IMR-90 (cell line): ENCODE measurements around the gene UCP1. TPM values are rescaled to one million over a fixed set of nuclear protein-coding genes. Genes with fewer than 3 reads are reported as not detected.

Experiments
- ATAC-seq: fragments of 200-7000 bp; cut with Tn5 transposase; 2 replicates; pipeline ENCODE4 v1.9.1; 2020; ENCODE audit warnings: low read depth, mild to moderate bottlenecking, moderate library complexity
- BruUV-seq: library from RNA; stranded (reverse); fragments of 400-500 nt; replicated peaks from 2 replicates; lab custom pipeline; 2021; lab: Mats Ljungman, UMichigan
- CTCF ChIA-PET: fragments of 300-600 bp; formaldehyde crosslinking; extraction: SDS; loops from one replicate; lab custom pipeline; 2021; ENCODE audit warnings: antibody characterized with exemption; lab: Yijun Ruan, JAX
- POLR2A ChIA-PET: fragments of 300-600 bp; sonication (Branson Sonifier 250); formaldehyde crosslinking; loops from one replicate; lab custom pipeline; 2022; ENCODE audit warnings: antibody characterized with exemption; ENCODE audit not compliant: unreplicated experiment; lab: Charles Lee
- DNase-seq: peaks from one replicate; pipeline ENCODE4 v3.0.0; 2013
- H2AFZ ChIP-seq: replicated peaks from 2 replicates; pipeline ENCODE3; 2013; ENCODE audit warnings: low read length, mild to moderate bottlenecking; ENCODE audit not compliant: poor library complexity
- H2AK5ac ChIP-seq: 2 replicates; pipeline ENCODE4 v1.6.1; 2013; ENCODE audit warnings: low read depth, low read length, inconsistent platforms
- H2AK9ac ChIP-seq: replicated peaks from 2 replicates; pipeline ENCODE3; 2013; ENCODE audit warnings: mild to moderate bottlenecking, low read depth, low read length, moderate library complexity; ENCODE audit not compliant: poor library complexity
- H2BK120ac ChIP-seq: 2 replicates; pipeline ENCODE4 v1.6.1; 2013; ENCODE audit warnings: low read depth, low read length, inconsistent platforms
- H2BK15ac ChIP-seq: 3 replicates; pipeline ENCODE4 v1.6.1; 2013; ENCODE audit warnings: low read depth, low read length, inconsistent platforms
- H2BK20ac ChIP-seq: 2 replicates; pipeline ENCODE4 v1.6.1; 2013; ENCODE audit warnings: low read depth, mild to moderate bottlenecking, inconsistent platforms, low read length, moderate library complexity
- H2BK5ac ChIP-seq: 2 replicates; pipeline ENCODE4 v1.6.1; 2013; ENCODE audit warnings: mild to moderate bottlenecking, low read depth, low read length, inconsistent platforms; ENCODE audit not compliant: poor library complexity, severe bottlenecking
- H3K14ac ChIP-seq: replicated peaks from 2 replicates; pipeline ENCODE4 v1.6.1; 2013; ENCODE audit warnings: low read depth, low read length, inconsistent platforms
- H3K18ac ChIP-seq: 2 replicates; pipeline ENCODE4 v1.6.1; 2013; ENCODE audit warnings: low read depth, low read length, control low read depth
- H3K23ac ChIP-seq: 2 replicates; pipeline ENCODE4 v1.6.1; 2013; ENCODE audit warnings: low read depth, low read length, inconsistent platforms
- H3K27ac ChIP-seq: 2 replicates; pipeline ENCODE4 v1.5.1; 2013; ENCODE audit warnings: mild to moderate bottlenecking, control low read depth, low read length; ENCODE audit not compliant: insufficient read depth
- H3K27me3 ChIP-seq: 2 replicates; pipeline ENCODE4 v1.6.1; 2013; ENCODE audit warnings: low read length; ENCODE audit not compliant: control insufficient read depth, insufficient read depth
- H3K36me3 ChIP-seq: 2 replicates; pipeline ENCODE4 v1.6.1; 2013; ENCODE audit warnings: low read length, mixed read lengths; ENCODE audit not compliant: control insufficient read depth, insufficient read depth
- H3K4ac ChIP-seq: 2 replicates; pipeline ENCODE4 v1.6.1; 2013; ENCODE audit warnings: low read depth, low read length, inconsistent platforms
- H3K4me1 ChIP-seq: 2 replicates; pipeline ENCODE4 v1.6.1; 2013; ENCODE audit warnings: low read length, mixed read lengths; ENCODE audit not compliant: control insufficient read depth, insufficient read depth
- H3K4me2 ChIP-seq: 2 replicates; pipeline ENCODE4 v1.6.1; 2013; ENCODE audit warnings: low read depth, mild to moderate bottlenecking, control low read depth, low read length, moderate library complexity
- H3K4me3 ChIP-seq: 2 replicates; pipeline ENCODE4 v1.5.1; 2013; ENCODE audit warnings: low read depth, mild to moderate bottlenecking, control low read depth, low read length, moderate library complexity; ENCODE audit not compliant: insufficient read depth
- H3K56ac ChIP-seq: 2 replicates; pipeline ENCODE4 v1.6.1; 2013; ENCODE audit warnings: low read length, inconsistent platforms; ENCODE audit not compliant: insufficient read depth; ENCODE audit errors: extremely low read depth
- H3K79me1 ChIP-seq, 2 experiments: 2 replicates each; pipeline ENCODE4 v1.6.1; 2013; ENCODE audit warnings: low read length in 2 of 2, inconsistent platforms in 1 of 2, low read depth in 1 of 2
- H3K9ac ChIP-seq: 2 replicates; pipeline ENCODE4 v1.6.1; 2013; ENCODE audit warnings: low read depth, low read length, control low read depth
- H3K9me1 ChIP-seq: 2 replicates; pipeline ENCODE4 v1.6.1; 2013; ENCODE audit warnings: low read length, inconsistent platforms; ENCODE audit not compliant: insufficient read depth
- H3K9me3 ChIP-seq: 2 replicates; pipeline ENCODE4 v1.6.1; 2013; ENCODE audit warnings: low read length; ENCODE audit not compliant: control insufficient read depth, insufficient read depth
- H4K20me1 ChIP-seq: 2 replicates; pipeline ENCODE4 v1.6.1; 2013; ENCODE audit warnings: low read length, inconsistent platforms; ENCODE audit not compliant: insufficient read depth
- H4K5ac ChIP-seq: 2 replicates; pipeline ENCODE4 v1.6.1; 2013; ENCODE audit warnings: mild to moderate bottlenecking, low read depth, low read length, control low read depth
- H4K8ac ChIP-seq, 2 experiments: 2 replicates each; pipeline ENCODE4 v1.6.1; 2013; ENCODE audit warnings: low read depth in 2 of 2, low read length in 2 of 2, control low read depth in 1 of 2, inconsistent platforms in 1 of 2
- H4K91ac ChIP-seq: 2 replicates; pipeline ENCODE4 v1.6.1; 2013; ENCODE audit warnings: low read depth, low read length, inconsistent platforms; ENCODE audit not compliant: insufficient read depth
- MAFK ChIP-seq: IDR thresholded peaks from 2 replicates; pipeline ENCODE4 v1.6.1; 2012; ENCODE audit warnings: low read depth, low read length, improper control_type of control experiment
- RAD21 ChIP-seq: IDR thresholded peaks from 2 replicates; pipeline ENCODE4 v1.6.1; 2012; ENCODE audit warnings: low read length, improper control_type of control experiment
- RCOR1 ChIP-seq: IDR thresholded peaks from 2 replicates; pipeline ENCODE4 v1.6.1; 2012; ENCODE audit warnings: mild to moderate bottlenecking, low read length, improper control_type of control experiment; ENCODE audit not compliant: insufficient replicate concordance
- SMC3 ChIP-seq: fragments of 150-350 bp; IDR thresholded peaks from 2 replicates; pipeline ENCODE4 v1.6.1; 2016; ENCODE audit warnings: low read depth, mild to moderate bottlenecking, antibody characterized with exemption, low read length, moderate library complexity
- USF2 ChIP-seq: fragments of 150-350 bp; IDR thresholded peaks from 2 replicates; pipeline ENCODE4 v1.6.1; 2017; ENCODE audit warnings: mild to moderate bottlenecking, antibody characterized with exemption, low read length, low read depth
- WGBS, 2 experiments: methylation state at CpG; one replicate each; pipeline versions ENCODE4 v1.1.5 to v1.1.7; 2013; ENCODE audit warnings: missing lambda C conversion rate in 2 of 2; ENCODE audit not compliant: insufficient read length in 1 of 2; ENCODE audit errors: extremely low coverage in 2 of 2; 5-methylcytosine and 5-hydroxymethylcytosine counted together
- dilution Hi-C: fragments of 300-500 bp; cut with HindIII; formaldehyde crosslinking; loops from one replicate; pipeline ENCODE4 v1.14.3; 2018; ENCODE audit warnings: low sequenced_read_pairs; ENCODE audit not compliant: unreplicated experiment
- in situ Hi-C: fragments of 300-500 bp; cut with MboI; formaldehyde crosslinking; loops from 3 replicates; pipeline ENCODE4 v1.14.3; 2019; ENCODE audit warnings: low sequenced_read_pairs, inconsistent platforms, mixed read lengths
- intact Hi-C: fragments of 100-400 bp; cut with micrococcal nuclease; formaldehyde crosslinking; loops from 2 replicates; pipeline ENCODE4 v1.10.0; 2022
- polyA plus RNA-seq, 3 experiments: library from polyadenylated mRNA; depleted of rRNA; stranded (reverse); fragments of >200 nt; gene quantifications; 2 replicates each; pipeline ENCODE4 v1.2.3, GENCODE V29; 2012; ENCODE audit warnings: low replicate concordance in 1 of 3
- total RNA-seq: library from RNA; depleted of rRNA; stranded (reverse); fragments of >200 nt; gene quantifications from 2 replicates; pipeline ENCODE4 v1.2.3, GENCODE V29; 2012

Gene UCP1
- total and polyA plus RNA-seq, 2 of the 4 experiments (the other 2 are of a cell fraction), result not detected

GRCh38 chr4:140571620-140572019 lies 2.9 kb upstream of the UCP1 start:
- TF ChIP-seq USF2 (no peak), MAFK (no peak), RAD21 (no peak), RCOR1 (no peak), SMC3 (no peak)
- intact Hi-C loops (no loop called here), in situ Hi-C loops (no loop called here), dilution Hi-C loops (no loop called here)
- Histone ChIP-seq H4K20me1 (no peaks in the 10 kb centered on the region), H2BK15ac (no peak overlapping the region), H3K9me1 (no peaks in the 10 kb centered on the region), H3K4ac (no peak overlapping the region), H4K91ac (no peak overlapping the region), H4K8ac (no peak overlapping the region), H3K4me2 (no peak overlapping the region), H2BK20ac (no peak overlapping the region), H3K27me3 (peaks cover 67% of the 10 kb centered on the region), H3K27ac (no peak overlapping the region), H3K4me1 (no peaks in the 10 kb centered on the region), H4K5ac (no peak overlapping the region), H2AK5ac (no peak overlapping the region), H2AFZ (no peak overlapping the region), H3K14ac (no peak overlapping the region), H3K4me3 (no peak overlapping the region), H2BK5ac (no peak overlapping the region), H3K18ac (no peak overlapping the region), H3K36me3 (no peaks in the 10 kb centered on the region), H3K56ac (no peak overlapping the region), H2AK9ac (no peak overlapping the region), H3K79me1 (no peaks in the 10 kb centered on the region), H2BK120ac (no peak overlapping the region), H3K9ac (no peak overlapping the region), H3K23ac (no peak overlapping the region), H3K9me3 (peaks cover 17% of the 10 kb centered on the region)
- ChIA-PET POLR2A (no interaction called here), CTCF (interaction anchor here (0.6 kb wide), 1 partner anchor 567 kb away, joined by 8 read pairs; no protein-coding TSS in a partner anchor)
- ATAC-seq (no peak), DNase-seq (no peak)
- no TSS peak for BruUV-seq
- no CpG with 5 or more reads among the region's 2 CpGs for WGBS, 2 experiments
